Measurements from ENCODE around the gene GLUL.

GLUL gene

DNA sequence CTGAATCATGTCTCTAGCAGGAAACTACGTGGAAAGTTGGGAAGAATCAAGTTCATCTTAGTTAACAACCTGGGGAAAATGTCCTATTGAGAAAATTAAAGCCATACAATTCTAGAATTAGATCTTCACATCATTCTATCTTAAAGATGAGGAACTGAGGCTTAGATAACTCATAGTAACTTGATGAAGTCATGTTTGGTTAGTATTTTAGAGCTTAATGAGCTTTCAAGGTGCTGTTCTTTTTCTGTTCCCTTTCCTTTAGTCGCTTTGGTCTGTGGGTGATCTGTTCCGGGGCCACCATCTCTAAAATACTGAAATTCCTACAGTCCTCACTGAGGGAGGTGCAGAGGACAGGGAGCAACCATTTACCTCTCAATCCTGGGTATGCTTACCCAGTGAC is 4.3 kb upstream of the GLUL start:
- Histone ChIP-seq H3K9me3 (ENCODE audit: control insufficient read depth in 1 of 2, low read length in 2 of 2) (no peaks in the 10 kb centered on the region), H3K4me3 (ENCODE audit: low read depth in 1 of 2, low read length in 2 of 2) (no peak overlapping the region), H3K27me3 (ENCODE audit: control insufficient read depth in 1 of 2, insufficient read depth in 2 of 2, low read length in 2 of 2) (no peaks in the 10 kb centered on the region), H3K9ac (ENCODE audit: low read depth in 1 of 2, low read length in 2 of 2) (no peak overlapping the region), H3K4me1 (ENCODE audit: control insufficient read depth in 1 of 2, insufficient read depth in 2 of 2, low read length in 2 of 2) (peaks cover 0 to 9% of the 10 kb centered on the region in 2 donors), H3K27ac (ENCODE audit: low read depth, low read length) (no peak overlapping the region), H3K36me3 (ENCODE audit: control insufficient read depth in 1 of 2, insufficient read depth in 2 of 2, low read length in 2 of 2) (no peaks in the 10 kb centered on the region)

DNA sequence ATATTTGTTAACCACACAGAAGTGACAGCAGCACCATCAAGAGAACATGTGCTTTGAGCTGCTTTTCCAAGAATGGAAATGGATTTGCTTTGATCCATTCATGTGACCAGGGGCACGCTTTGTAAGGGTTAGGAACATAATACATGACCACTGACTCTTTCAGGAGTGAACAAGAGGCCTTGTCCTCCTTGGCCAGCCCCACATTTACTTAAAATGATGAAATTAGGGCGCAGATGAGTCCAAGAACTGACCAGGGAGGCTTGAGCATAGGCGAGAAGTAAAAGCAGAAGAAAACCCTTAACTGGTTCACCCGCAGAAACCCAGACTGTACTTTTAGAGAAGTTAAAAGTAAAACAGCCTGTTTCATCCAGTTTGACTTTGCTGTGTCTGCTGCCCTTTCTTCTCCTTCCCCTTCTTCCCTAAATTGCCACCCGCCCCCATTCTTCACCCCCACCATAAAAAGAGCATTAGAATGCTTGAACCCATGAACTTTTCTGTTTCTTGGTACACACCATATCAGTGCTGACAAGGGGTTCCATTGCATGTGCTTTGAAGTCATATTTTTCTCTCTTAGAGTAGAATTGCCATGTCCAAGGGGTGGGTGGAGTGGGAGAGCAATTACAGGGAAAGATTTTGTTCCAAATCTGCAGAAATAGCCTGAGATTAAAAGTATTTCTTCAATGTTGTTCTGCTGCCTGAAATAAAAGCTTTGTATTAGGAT is 2.6 kb upstream of the GLUL start:
- Histone ChIP-seq H3K4me1 (ENCODE audit: control insufficient read depth in 1 of 2, insufficient read depth in 2 of 2, low read length in 2 of 2) (peaks cover 8 to 10% of the 10 kb centered on the region in 2 donors), H3K4me3 (ENCODE audit: low read depth in 1 of 2, low read length in 2 of 2) (no peak overlapping the region)

DNA sequence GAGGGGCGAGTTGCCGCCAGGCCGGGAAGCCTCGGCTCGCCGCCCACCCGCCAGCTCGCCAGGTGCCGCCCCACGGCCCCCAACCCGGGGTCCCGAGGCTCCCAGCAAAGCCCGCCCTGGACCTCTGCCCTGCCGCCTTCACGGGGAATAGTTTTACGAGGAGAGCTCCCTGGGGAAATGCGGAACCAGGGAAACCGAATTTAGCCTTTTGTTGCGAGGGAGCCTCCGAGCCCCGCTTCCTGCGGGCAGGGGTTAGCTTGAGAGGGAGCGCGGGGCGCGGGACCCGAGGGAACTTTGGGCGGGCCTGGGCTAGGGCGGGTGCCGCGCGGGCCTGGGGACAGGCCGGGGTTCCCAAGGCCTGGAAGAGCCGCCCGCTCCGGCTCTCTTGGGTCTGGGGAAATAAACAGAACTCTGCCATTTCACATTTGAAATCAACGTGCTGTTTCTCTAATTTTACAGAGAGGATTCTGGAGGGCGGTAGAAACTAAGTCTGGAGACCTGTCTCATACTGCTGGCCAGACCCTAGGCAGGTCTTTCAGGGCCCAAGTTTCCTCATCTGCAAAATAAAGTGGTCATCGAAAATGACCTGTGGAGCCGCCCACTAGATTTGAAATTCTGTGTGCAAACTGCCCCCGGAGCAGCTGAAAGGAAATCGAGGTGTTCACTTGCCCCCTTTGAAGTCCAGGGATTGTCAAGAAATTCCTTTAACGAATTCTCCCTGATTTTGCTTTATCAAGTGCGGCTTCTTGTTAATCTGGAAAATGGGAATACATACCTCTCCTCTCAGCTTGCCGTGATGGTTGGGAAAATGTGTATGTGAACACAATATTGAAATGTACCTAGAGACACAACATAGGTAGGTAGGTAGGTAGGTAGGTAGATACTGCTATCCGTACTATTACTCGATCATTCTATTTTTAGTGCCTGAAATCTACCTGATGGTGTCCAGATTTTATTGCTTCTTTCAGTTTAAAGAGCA is 749 bp upstream of the GLUL start:
- Histone ChIP-seq H3K9me3 (ENCODE audit: control insufficient read depth in 1 of 2, low read length in 2 of 2) (no peaks in the 10 kb centered on the region), H3K27ac (ENCODE audit: low read depth, low read length) (peak overlapping the region; percentile 89), H3K4me3 (ENCODE audit: low read depth in 1 of 2, low read length in 2 of 2) (peak overlapping the region; percentile 77 to 84), H3K36me3 (ENCODE audit: control insufficient read depth in 1 of 2, insufficient read depth in 2 of 2, low read length in 2 of 2) (peaks cover 5 to 12% of the 10 kb centered on the region in 2 donors), H3K9ac (ENCODE audit: low read depth in 1 of 2, low read length in 2 of 2) (peak overlapping the region; percentile 63 to 73), H3K4me1 (ENCODE audit: control insufficient read depth in 1 of 2, insufficient read depth in 2 of 2, low read length in 2 of 2) (peaks cover 8 to 19% of the 10 kb centered on the region in 2 donors), H3K27me3 (ENCODE audit: control insufficient read depth in 1 of 2, insufficient read depth in 2 of 2, low read length in 2 of 2) (no peaks in the 10 kb centered on the region)

More for the DNA sequence above, 2.6 kb upstream of the GLUL start:
- Histone ChIP-seq H3K27me3 (ENCODE audit: control insufficient read depth in 1 of 2, insufficient read depth in 2 of 2, low read length in 2 of 2) (no peaks in the 10 kb centered on the region), H3K36me3 (ENCODE audit: control insufficient read depth in 1 of 2, insufficient read depth in 2 of 2, low read length in 2 of 2) (no peaks in the 10 kb centered on the region), H3K9ac (ENCODE audit: low read depth in 1 of 2, low read length in 2 of 2) (no peak overlapping the region), H3K27ac (ENCODE audit: low read depth, low read length) (no peak overlapping the region), H3K9me3 (ENCODE audit: control insufficient read depth in 1 of 2, low read length in 2 of 2) (no peaks in the 10 kb centered on the region)

DNA sequence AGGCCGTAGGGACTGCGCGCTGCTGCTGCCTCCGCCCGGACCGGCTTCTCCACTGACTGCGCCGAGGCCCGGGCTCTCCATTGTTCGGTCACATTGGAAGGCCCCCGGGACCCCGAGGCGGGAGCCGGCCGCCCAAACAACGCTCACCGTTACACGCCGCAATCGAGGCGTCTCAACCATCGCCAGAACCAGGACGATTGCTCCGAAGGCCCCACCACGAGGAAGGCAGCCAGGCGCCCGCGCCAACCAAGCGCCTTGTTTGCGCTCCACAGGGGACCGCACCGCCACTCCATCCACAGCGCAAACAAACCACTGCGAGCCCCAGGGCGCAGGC is 595 bp downstream of the GLUL start:
- peaks cover 8 to 19% of the 10 kb centered on the region in 2 donors for H3K4me1 ChIP-seq (ENCODE audit: control insufficient read depth in 1 of 2, insufficient read depth in 2 of 2, low read length in 2 of 2)
- H3K27me3 ChIP-seq (ENCODE audit: control insufficient read depth in 1 of 2, insufficient read depth in 2 of 2, low read length in 2 of 2): no peaks in the 10 kb centered on the region
- H3K27ac ChIP-seq (ENCODE audit: low read depth, low read length): peak overlapping the region; percentile 87
- peak overlapping the region; percentile 73 to 81 for H3K9ac ChIP-seq (ENCODE audit: low read depth in 1 of 2, low read length in 2 of 2)
- no peaks in the 10 kb centered on the region for H3K9me3 ChIP-seq (ENCODE audit: control insufficient read depth in 1 of 2, low read length in 2 of 2)
- H3K36me3 ChIP-seq (ENCODE audit: control insufficient read depth in 1 of 2, insufficient read depth in 2 of 2, low read length in 2 of 2): peaks cover 18 to 26% of the 10 kb centered on the region in 2 donors
- H3K4me3 ChIP-seq (ENCODE audit: low read depth in 1 of 2, low read length in 2 of 2): peak overlapping the region; percentile 77 to 84

DNA sequence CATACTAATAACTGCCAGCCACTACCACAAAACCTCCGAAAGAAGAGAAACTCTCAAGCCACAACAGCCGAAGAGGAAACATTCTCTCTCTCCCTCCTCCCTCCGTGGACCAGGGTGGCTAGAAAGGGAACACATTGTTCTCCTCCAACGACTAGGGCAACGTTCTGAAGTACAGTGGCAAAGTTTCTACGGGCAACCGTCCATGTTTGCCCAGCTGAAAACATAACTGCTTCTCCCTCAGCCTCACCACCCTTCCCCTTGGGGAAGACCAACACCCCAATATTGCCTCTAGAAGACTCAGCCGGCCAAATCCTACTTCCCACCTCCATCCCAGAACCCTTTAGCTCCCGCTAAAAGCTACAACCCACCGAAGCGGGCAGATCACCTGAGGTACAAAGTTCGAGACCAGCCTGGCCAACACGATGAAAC is 2.0 kb downstream of the GLUL start:
- peaks cover 26 to 38% of the 10 kb centered on the region in 2 donors for H3K36me3 ChIP-seq (ENCODE audit: control insufficient read depth in 1 of 2, insufficient read depth in 2 of 2, low read length in 2 of 2)
- H3K27me3 ChIP-seq (ENCODE audit: control insufficient read depth in 1 of 2, insufficient read depth in 2 of 2, low read length in 2 of 2): no peaks in the 10 kb centered on the region
- peak overlapping the region; percentile 77 to 84 for H3K4me3 ChIP-seq (ENCODE audit: low read depth in 1 of 2, low read length in 2 of 2)
- peak overlapping the region; percentile 48 to 73 for H3K9ac ChIP-seq (ENCODE audit: low read depth in 1 of 2, low read length in 2 of 2)
- H3K4me1 ChIP-seq (ENCODE audit: control insufficient read depth in 1 of 2, insufficient read depth in 2 of 2, low read length in 2 of 2): peaks cover 8 to 19% of the 10 kb centered on the region in 2 donors
- no peaks in the 10 kb centered on the region for H3K9me3 ChIP-seq (ENCODE audit: control insufficient read depth in 1 of 2, low read length in 2 of 2)
- no peak overlapping the region for H3K27ac ChIP-seq (ENCODE audit: low read depth, low read length)

DNA sequence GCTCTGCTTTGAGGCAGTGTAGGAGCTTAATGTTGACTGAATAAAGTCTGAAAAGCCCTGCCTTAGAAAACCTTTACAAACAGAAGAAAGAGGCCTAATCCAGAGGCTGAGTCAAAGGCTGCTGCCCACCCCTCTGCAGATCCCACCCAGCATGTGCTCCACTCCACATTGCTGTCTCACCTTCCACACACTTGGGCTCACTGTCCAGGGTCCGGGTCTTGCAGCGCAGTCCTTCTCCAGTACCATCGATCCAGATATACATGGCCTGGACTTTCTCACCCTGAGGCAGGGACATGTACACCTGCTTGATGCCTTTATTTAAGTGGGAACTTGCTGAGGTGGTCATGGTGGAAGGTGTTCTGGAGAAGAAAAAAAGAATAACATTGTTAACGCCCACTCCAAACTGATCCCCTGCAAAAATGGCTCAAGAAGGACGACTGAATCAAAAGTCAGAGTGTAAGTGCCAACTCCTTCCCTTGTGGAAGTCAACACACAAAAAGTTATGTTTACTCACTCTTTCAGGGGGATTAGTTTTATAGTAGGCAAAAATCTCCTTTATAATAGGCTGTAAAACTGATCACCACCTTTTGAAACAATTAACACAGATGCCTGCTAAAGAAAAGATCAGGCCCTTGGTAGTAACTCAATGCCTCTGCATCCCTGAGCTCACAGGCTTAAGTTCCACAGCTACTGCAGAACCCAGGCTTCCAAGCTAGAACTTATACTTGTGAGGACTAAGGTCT is 3.0 kb downstream of the GLUL start:
- peaks cover 8 to 19% of the 10 kb centered on the region in 2 donors for H3K4me1 ChIP-seq (ENCODE audit: control insufficient read depth in 1 of 2, insufficient read depth in 2 of 2, low read length in 2 of 2)
- H3K4me3 ChIP-seq (ENCODE audit: low read depth in 1 of 2, low read length in 2 of 2): peak overlapping the region; percentile 17 to 77
- H3K9me3 ChIP-seq (ENCODE audit: control insufficient read depth in 1 of 2, low read length in 2 of 2): no peaks in the 10 kb centered on the region
- no peaks in the 10 kb centered on the region for H3K27me3 ChIP-seq (ENCODE audit: control insufficient read depth in 1 of 2, insufficient read depth in 2 of 2, low read length in 2 of 2)
- peaks cover 34 to 48% of the 10 kb centered on the region in 2 donors for H3K36me3 ChIP-seq (ENCODE audit: control insufficient read depth in 1 of 2, insufficient read depth in 2 of 2, low read length in 2 of 2)
- H3K27ac ChIP-seq (ENCODE audit: low read depth, low read length): no peak overlapping the region
- peak overlapping the region in 1 of 2 donors; percentile 73 for H3K9ac ChIP-seq (ENCODE audit: low read depth in 1 of 2, low read length in 2 of 2)

DNA sequence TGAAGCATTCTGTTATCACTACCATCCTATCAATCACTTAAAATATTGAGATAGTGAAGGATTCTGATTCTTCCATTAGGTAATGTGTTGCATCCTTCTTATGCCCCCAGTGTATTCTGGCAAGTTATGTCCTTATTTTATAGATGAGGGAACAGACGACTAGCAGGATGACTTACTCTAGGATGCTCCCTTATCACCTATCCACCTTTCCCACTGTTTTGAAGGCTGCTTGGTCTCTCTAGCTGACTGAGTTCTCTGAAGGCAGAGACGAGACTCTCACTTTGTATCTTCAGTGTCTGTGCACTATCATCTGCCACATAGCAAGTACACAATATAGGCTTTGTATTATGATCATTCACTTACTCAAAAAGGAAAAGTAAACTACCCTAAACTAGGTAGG is 4.0 kb downstream of the GLUL start:
- peaks cover 8 to 14% of the 10 kb centered on the region in 2 donors for H3K4me1 ChIP-seq (ENCODE audit: control insufficient read depth in 1 of 2, insufficient read depth in 2 of 2, low read length in 2 of 2)
- peaks cover 34 to 53% of the 10 kb centered on the region in 2 donors for H3K36me3 ChIP-seq (ENCODE audit: control insufficient read depth in 1 of 2, insufficient read depth in 2 of 2, low read length in 2 of 2)
- no peaks in the 10 kb centered on the region for H3K27me3 ChIP-seq (ENCODE audit: control insufficient read depth in 1 of 2, insufficient read depth in 2 of 2, low read length in 2 of 2)
- H3K27ac ChIP-seq (ENCODE audit: low read depth, low read length): no peak overlapping the region
- H3K9ac ChIP-seq (ENCODE audit: low read depth in 1 of 2, low read length in 2 of 2): no peak overlapping the region
- H3K9me3 ChIP-seq (ENCODE audit: control insufficient read depth in 1 of 2, low read length in 2 of 2): no peaks in the 10 kb centered on the region
- no peak overlapping the region for H3K4me3 ChIP-seq (ENCODE audit: low read depth in 1 of 2, low read length in 2 of 2)

DNA sequence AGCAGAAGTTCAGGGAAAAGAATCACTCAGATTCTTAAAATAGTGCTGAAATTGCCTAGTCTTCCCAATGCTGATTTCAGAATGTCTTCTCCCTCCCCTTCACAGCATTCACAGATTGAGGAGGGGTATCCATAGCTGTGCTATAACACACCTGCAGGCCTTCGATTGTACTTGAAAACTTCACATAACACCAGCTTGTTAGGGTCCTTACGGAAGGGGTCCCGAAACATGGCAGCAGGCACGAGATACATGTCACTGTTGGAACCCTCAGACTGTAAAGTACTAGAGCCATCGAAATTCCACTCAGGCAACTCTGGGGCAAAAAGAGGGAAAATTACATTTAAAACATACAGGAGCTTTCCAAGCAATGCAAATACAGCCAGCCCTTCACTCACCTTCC is 4.6 kb downstream of the GLUL start:
- H3K9me3 ChIP-seq (ENCODE audit: control insufficient read depth in 1 of 2, low read length in 2 of 2): no peaks in the 10 kb centered on the region
- peaks cover 38 to 59% of the 10 kb centered on the region in 2 donors for H3K36me3 ChIP-seq (ENCODE audit: control insufficient read depth in 1 of 2, insufficient read depth in 2 of 2, low read length in 2 of 2)
- no peak overlapping the region for H3K9ac ChIP-seq (ENCODE audit: low read depth in 1 of 2, low read length in 2 of 2)
- H3K27me3 ChIP-seq (ENCODE audit: control insufficient read depth in 1 of 2, insufficient read depth in 2 of 2, low read length in 2 of 2): no peaks in the 10 kb centered on the region
- peaks cover 8 to 10% of the 10 kb centered on the region in 2 donors for H3K4me1 ChIP-seq (ENCODE audit: control insufficient read depth in 1 of 2, insufficient read depth in 2 of 2, low read length in 2 of 2)
- no peak overlapping the region for H3K4me3 ChIP-seq (ENCODE audit: low read depth in 1 of 2, low read length in 2 of 2)
- no peak overlapping the region for H3K27ac ChIP-seq (ENCODE audit: low read depth, low read length)

DNA sequence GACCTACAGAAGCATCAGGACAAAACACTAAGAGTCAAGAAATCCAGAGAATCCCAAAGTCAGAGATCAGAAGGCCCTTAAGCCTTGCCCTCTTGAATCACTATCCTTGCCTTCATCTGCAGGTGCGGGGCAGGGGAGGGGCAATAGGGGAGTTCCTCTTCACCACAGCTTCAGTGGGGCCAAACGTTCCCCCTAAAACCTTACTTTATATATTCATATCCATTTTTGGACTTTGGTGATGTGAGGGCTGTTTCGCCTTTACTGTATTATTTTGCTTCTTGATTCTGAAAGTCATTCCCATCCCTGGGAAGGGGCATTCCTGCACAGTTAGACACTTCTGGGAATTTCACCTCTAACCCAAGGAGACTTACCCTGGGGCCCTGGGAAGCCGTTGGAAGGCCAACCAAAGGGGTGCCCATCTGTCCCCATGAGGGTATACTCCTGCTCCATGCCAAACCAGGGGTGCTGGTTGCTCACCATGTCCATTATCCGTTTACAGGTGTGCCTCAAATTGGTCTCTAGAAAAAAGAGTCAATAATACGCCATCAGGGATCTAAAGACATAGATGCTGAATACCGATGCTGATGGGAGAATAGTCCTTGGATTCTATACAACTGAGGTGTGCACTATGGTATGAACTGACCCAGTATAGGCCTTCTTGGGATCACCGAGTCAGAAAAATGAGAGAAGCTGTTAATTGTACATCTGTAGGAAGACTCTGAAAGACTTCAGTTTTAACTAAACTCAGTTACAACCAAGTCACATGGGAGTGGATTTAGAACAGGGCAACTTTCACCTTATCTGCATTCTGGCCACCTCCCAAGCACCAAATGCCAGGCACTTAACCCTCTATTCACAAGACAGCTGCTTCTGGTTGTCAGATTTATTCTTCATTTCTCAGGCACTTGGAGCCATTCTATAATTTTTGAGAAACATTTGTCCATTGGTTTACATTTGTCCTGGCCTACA is 5.4 kb downstream of the GLUL start:
- Histone ChIP-seq H3K9ac (ENCODE audit: low read depth in 1 of 2, low read length in 2 of 2) (no peak overlapping the region), H3K27me3 (ENCODE audit: control insufficient read depth in 1 of 2, insufficient read depth in 2 of 2, low read length in 2 of 2) (no peaks in the 10 kb centered on the region), H3K4me3 (ENCODE audit: low read depth in 1 of 2, low read length in 2 of 2) (no peak overlapping the region), H3K36me3 (ENCODE audit: control insufficient read depth in 1 of 2, insufficient read depth in 2 of 2, low read length in 2 of 2) (peaks cover 40 to 59% of the 10 kb centered on the region in 2 donors), H3K9me3 (ENCODE audit: control insufficient read depth in 1 of 2, low read length in 2 of 2) (no peaks in the 10 kb centered on the region), H3K27ac (ENCODE audit: low read depth, low read length) (no peak overlapping the region), H3K4me1 (ENCODE audit: control insufficient read depth in 1 of 2, insufficient read depth in 2 of 2, low read length in 2 of 2) (peaks cover 8 to 10% of the 10 kb centered on the region in 2 donors)

Measured in duodenal mucosa (tissue), 2 donors.